ENCODE data around the gene MKI67. TPM values are rescaled to one million over a fixed set of nuclear protein-coding genes. Genes with fewer than 3 reads are reported as not detected.

Gene MKI67
- total and polyA plus RNA-seq, 2 of the 4 experiments (the other 2 are of a cell fraction), result 13.5 to 36.4 TPM

DNA sequence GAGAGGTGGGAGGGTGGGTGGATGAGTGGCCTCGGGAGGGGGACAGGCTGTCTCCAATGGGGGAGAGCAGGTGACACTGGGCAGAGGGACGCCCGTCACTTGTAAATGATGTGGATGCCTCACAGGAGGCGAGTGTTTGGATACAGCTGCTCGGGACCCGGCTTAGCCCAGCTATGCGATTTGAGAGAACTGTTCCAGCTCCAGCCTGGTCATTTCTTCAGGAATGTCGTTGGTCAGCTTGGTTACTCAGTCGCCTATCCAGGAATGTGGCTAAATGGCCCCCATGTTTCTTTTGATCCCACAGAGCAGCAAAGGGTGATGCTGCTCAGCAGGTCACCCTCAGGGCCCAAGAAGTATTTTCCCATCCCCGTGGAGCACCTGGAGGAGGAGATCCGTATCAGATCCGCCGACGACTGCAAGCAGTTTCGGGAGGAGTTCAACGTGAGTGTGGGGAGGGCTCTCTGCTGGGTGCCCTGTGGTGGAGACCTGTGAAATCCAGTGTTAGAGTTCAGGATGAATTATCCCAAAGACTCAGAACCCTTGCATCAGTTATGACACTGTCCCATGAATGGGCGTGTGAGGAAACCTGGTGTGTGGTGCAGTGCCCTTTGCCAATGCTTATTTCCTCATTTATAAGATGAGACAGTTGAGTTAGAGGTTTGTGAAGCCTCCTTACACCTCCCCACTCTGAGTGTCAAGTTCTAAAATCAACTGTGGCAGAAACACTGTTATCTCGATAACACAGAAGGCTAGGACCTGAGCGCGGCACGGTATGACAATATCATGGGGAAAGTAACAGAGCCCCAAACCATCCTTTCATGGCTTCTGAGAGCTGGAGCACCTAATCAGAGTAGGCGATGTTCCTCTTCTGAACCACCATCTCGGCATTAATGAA is 76.8 kb downstream of the MKI67 start:
- no TSS peak for BruUV-seq (replicated peaks)
- ChIA-PET CTCF (interaction anchor here (0.6 kb wide), 1 partner anchor 1494 kb away, joined by 3 read pairs; no protein-coding TSS in a partner anchor), POLR2A (ENCODE audit: unreplicated experiment) (no interaction called here)
- Histone ChIP-seq H2AFZ (replicated peaks; ENCODE audit: low read length, poor library complexity) (no peak overlapping the region), H3K4me1 (ENCODE audit: control insufficient read depth, insufficient read depth, low read length) (peaks cover 4% of the 10 kb centered on the region; the same call in 1 of the 2 replicates), H3K9me1 (ENCODE audit: insufficient read depth, low read length) (no peaks in the 10 kb centered on the region), H2AK9ac (replicated peaks; ENCODE audit: low read depth, low read length, poor library complexity) (no peak overlapping the region), H3K4me3 (ENCODE audit: insufficient read depth, low read depth, low read length) (no peak overlapping the region), H3K56ac (ENCODE audit: extremely low read depth, insufficient read depth, low read length) (no peak overlapping the region), H2AK5ac (ENCODE audit: low read depth, low read length) (no peak overlapping the region), H2BK120ac (ENCODE audit: low read depth, low read length) (no peak overlapping the region), H3K23ac (ENCODE audit: low read depth, low read length) (no peak overlapping the region), H2BK15ac (ENCODE audit: low read depth, low read length) (no peak overlapping the region), H2BK5ac (ENCODE audit: low read depth, low read length, poor library complexity, severe bottlenecking) (no peak overlapping the region), H3K27me3 (ENCODE audit: control insufficient read depth, insufficient read depth, low read length) (no peaks in the 10 kb centered on the region), H4K20me1 (ENCODE audit: insufficient read depth, low read length) (no peaks in the 10 kb centered on the region), H3K18ac (ENCODE audit: low read depth, low read length) (no peak overlapping the region), H2BK20ac (ENCODE audit: low read depth, low read length) (no peak overlapping the region), H4K5ac (ENCODE audit: low read depth, low read length) (no peak overlapping the region), H3K9me3 (ENCODE audit: control insufficient read depth, insufficient read depth, low read length) (no peaks in the 10 kb centered on the region), H3K4me2 (ENCODE audit: low read depth, low read length) (no peak overlapping the region), H4K91ac (ENCODE audit: insufficient read depth, low read depth, low read length) (no peak overlapping the region), H3K36me3 (ENCODE audit: control insufficient read depth, insufficient read depth, low read length) (no peaks in the 10 kb centered on the region), H3K27ac (ENCODE audit: insufficient read depth, low read length) (no peak overlapping the region), H3K79me1 (ENCODE audit: low read depth in 1 of 2, low read length in 2 of 2) (no peaks in the 10 kb centered on the region), H4K8ac (ENCODE audit: low read depth in 2 of 2, low read length in 2 of 2) (no peak overlapping the region), H3K9ac (ENCODE audit: low read depth, low read length) (no peak overlapping the region), H3K4ac (ENCODE audit: low read depth, low read length) (no peak overlapping the region), H3K14ac (replicated peaks; ENCODE audit: low read depth, low read length) (no peak overlapping the region)
- in situ Hi-C loops (cut with MboI; ENCODE audit: low sequenced_read_pairs) (no loop called here), dilution Hi-C loops (cut with HindIII; ENCODE audit: low sequenced_read_pairs, unreplicated experiment) (no loop called here), intact Hi-C loops (cut with micrococcal nuclease) (no loop called here)
- DNase-seq, result no peak
- WGBS, 2 experiments (ENCODE audit: extremely low coverage in 2 of 2, insufficient read length in 1 of 2), result 77% methylated on average over 3 of the region's 23 CpGs; no CpG with 5 or more reads in 1 of the 2 experiments
- ATAC-seq (ENCODE audit: low read depth), result no peak
- TF ChIP-seq MXI1 (IDR thresholded peaks at IDR 0.05; ENCODE audit: borderline replicate concordance, low read depth, low read length) (no peak), BHLHE40 (IDR thresholded peaks at IDR 0.05; ENCODE audit: low read depth, low read length) (no peak), SMC3 (IDR thresholded peaks at IDR 0.05; ENCODE audit: low read depth, low read length) (no peak), MAZ (IDR thresholded peaks at IDR 0.05; ENCODE audit: borderline replicate concordance, low read depth, low read length) (no peak), USF2 (IDR thresholded peaks at IDR 0.05; ENCODE audit: low read depth, low read length) (no peak), RFX5 (IDR thresholded peaks at IDR 0.05; ENCODE audit: low read depth, low read length) (no peak), RCOR1 (IDR thresholded peaks at IDR 0.05; ENCODE audit: insufficient replicate concordance, low read length) (no peak), POLR2A (IDR thresholded peaks at IDR 0.05; ENCODE audit: low read depth, low read length) (no peak), NFE2L2 (IDR thresholded peaks at IDR 0.05; ENCODE audit: low read depth, low read length) (no peak), MAFK (IDR thresholded peaks at IDR 0.05; ENCODE audit: low read depth, low read length) (no peak), CHD1 (IDR thresholded peaks at IDR 0.05; ENCODE audit: low read depth, low read length) (no peak), FOS (IDR thresholded peaks at IDR 0.05; ENCODE audit: low read depth, low read length) (no peak), ELK1 (IDR thresholded peaks at IDR 0.05; ENCODE audit: borderline replicate concordance, low read depth, low read length) (no peak), RAD21 (IDR thresholded peaks at IDR 0.05; ENCODE audit: low read length) (no peak)
- TF ChIP-seq, protein P1, sequence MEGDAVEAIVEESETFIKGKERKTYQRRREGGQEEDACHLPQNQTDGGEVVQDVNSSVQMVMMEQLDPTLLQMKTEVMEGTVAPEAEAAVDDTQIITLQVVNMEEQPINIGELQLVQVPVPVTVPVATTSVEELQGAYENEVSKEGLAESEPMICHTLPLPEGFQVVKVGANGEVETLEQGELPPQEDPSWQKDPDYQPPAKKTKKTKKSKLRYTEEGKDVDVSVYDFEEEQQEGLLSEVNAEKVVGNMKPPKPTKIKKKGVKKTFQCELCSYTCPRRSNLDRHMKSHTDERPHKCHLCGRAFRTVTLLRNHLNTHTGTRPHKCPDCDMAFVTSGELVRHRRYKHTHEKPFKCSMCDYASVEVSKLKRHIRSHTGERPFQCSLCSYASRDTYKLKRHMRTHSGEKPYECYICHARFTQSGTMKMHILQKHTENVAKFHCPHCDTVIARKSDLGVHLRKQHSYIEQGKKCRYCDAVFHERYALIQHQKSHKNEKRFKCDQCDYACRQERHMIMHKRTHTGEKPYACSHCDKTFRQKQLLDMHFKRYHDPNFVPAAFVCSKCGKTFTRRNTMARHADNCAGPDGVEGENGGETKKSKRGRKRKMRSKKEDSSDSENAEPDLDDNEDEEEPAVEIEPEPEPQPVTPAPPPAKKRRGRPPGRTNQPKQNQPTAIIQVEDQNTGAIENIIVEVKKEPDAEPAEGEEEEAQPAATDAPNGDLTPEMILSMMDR (conservative IDR thresholded peaks at IDR 0.05; ENCODE audit: low read depth, low read length), result no peak
